ENCODE measurements around the gene PPP1R11.
A peak's percentile ranks its signal among the peaks of the same experiment; 100 is the strongest.
"Not testable (repeated sequence)": the region's sequence is repeated elsewhere in the genome, so short reads cannot be mapped to it uniquely, and the experiment has no call there.

The PPP1R11 gene

DNA sequence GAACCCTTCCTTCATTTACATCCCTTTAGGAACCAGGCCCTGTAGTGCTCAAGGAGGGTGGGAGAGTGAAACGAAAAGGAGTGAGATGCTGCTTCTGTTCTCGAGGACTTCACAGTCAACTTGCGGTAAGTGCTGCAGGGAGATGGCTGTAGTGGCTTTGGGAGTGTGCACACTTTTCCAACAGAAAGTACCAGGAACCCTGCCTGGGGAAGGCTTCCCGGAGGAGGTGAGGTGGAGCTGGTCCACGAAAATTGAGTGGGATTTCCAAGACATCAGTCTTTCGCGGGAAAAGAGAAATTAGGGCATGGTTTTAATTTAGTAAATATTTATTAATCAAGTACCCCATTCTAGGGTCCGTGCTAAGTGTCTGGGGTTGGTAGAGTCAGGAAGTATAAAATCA, 33.2 kb downstream of the PPP1R11 start:
- no peak for DNase-seq

DNA sequence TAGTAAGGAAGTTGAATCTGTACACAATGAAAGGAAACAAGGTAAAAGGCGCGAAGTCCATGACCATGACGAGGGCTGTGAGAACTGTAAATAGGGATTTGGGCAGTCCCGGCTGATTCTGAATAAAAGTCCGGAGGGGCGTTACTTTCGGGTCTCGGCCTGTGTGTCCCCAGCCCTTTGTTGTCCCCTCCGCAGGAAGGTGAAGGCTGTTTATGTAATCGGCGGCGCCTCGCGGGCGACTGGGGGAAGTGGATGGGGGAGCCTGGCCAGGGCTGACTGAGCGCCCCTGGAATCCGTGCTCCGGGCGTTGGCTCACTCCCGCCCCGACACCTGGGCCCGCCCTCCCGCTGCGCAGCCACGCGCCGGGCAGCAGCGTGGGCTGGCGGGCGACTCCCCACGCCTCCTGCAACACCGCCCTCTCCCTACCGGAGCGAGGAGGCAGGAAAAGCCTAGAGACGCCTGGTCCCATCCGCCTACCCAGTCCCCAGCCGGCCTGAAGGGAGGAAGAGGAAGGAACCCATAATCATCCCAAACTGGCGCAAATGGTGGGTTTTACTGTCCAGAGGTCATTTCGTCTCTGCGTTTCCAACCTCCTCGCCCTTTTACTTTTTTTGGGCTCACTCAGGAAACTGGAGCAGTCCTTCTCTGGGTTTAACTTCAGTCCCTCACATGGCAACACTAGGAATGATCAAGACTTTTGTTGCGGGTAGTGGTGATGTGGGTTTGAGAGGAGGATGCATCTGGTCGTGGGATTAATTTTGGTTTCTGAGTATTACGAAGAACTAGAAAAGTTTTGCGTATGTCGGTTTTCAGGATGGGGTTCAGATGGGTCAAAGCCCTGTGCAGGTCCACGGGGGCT, 33.8 kb downstream of the PPP1R11 start:
- no peak for DNase-seq

DNA sequence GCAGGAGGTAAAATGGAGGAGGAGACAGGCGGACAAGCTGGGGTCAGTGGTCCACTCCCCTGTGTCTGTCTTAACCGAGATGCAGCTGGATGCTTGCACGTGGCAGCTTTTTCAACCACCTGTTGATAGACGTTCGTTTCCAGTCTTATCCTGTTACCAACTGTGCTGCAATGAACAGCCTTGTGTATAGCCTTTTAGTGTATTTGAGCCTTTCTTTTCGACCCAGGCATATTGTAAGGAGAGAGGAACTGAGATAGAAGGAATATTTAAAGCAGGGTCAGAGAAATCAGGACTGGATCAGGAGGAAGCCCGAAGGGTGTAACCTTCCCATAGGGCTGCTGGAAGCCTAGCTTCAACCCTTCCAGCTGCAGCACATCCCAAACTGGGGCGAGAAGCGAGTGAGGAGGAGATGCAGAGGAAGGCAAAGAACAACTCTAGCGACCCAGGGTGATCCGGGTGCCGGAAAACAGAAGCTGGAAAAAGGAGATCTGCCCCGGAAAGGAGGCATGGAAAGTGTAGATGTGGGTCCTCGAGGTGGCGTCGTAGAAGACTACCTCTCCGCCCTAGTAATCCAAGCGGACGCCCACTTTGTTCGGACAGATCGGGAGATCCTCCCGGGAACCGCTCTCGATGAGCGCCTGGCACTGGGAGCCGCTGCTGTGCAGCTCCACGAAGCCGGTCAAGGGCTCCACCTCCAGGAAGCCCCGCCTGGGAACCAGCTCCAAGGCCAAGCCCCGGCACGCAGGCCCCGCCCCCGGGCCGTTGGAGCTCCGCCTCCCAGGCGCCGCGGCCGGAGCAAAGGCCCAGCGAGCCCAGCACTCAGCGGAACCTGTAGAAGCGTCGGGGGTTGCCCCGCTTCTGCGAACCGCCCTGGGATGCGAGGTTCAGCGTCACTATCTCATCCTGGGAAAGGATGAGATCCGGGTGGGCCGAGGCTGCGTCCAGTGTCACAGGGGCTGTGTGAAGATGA, 34.7 kb downstream of the PPP1R11 start:
- peak; percentile 74 for DNase-seq

DNA sequence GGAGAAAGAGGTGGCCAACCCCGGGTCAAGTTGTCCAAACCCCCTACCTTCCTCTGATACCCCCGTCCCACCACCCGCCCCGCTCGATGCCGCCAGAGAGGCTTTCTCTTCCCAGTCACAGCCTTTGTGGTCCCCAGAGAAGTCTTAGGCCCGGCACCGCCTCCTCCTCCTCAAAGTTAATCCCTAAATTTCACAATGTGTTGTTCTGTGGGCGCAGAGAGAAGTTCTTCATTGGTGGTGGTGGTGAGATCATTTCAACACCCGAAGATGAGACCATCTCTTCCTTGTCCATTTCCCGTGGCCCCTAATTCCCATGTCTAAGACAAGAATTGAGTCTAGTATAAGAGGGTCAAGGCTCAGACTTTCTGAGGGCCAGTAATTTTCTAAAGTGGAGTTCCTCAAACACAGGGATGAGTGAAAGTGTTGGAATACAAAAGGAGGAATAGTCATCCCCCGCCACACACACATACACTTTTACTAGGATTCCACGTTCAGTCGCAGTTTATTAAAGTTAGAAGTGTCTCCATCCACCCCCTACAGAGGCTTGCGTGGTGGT, 35.5 kb downstream of the PPP1R11 start:
- no peak for DNase-seq

- DNase-seq = peak; percentile 88
Measured at GRCh38 chr6:30102970-30103871, 36.2 kb downstream of the PPP1R11 start.

DNA sequence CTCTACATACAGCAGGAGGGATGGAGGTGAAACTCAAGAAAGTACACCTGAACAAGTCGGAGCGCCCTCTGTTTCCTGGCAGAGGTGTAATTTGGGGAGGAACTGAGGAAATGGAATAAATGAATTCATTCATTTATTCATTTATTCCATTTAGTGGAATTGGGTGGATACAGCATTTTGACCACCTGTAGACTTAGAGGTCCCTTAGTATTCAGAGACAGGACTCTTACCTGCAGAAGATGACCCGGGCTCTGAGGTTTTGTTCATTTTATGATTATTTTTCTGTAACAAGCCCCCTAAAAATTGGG, 36.8 kb downstream of the PPP1R11 start:
- no peak for DNase-seq

GRCh38 chr6:30104661-30105060, 37.7 kb downstream of the PPP1R11 start:
- DNase-seq = no peak

GRCh38 chr6:30111266-30111856, 44.4 kb downstream of the PPP1R11 start:
- no peak for DNase-seq

- no peak for DNase-seq
Measured at GRCh38 chr6:30112402-30112994, 45.5 kb downstream of the PPP1R11 start.

DNA sequence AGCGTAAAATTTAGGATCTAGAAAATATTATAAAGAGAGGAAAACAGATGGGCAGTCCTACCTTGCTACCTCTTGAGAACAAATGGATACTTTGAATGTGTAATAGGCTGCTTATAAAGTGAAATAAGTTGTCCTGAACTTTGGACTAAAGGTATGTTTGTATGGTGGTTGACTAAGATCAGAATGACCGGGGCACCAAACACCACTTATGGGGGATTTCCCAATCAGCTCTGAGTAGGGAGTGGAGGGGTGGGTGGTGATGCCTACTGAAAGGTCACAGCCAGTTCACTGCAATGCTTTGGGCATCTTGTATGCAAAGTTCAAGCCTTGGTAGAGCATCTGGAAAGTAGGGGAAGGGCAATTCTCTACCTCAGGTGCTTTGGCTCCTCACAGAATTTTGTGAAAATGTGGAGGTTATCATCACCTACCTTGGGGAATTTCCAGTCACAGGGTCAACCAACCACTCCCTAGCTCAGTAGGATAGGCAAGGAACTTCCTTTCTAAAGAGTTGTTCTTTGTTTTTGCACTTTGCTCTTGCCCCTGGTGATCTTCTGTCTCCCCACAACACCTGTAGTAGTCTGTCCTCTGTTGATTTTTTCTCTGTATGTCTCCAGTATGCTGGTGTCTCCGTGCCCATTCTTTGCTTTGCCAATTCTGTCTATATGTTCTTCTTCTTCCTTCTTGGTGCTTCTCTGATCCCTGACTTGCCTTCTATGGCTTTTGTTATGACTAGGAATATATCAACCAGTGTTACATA, 46.2 kb downstream of the PPP1R11 start, which contains the start of gene TRIM31:
TSS of gene TRIM31 (minus strand) at position 88 of the 757 bp plus-strand sequence. CDS start 285 bp downstream, outside the sequence.
- DNase-seq = no peak

DNA sequence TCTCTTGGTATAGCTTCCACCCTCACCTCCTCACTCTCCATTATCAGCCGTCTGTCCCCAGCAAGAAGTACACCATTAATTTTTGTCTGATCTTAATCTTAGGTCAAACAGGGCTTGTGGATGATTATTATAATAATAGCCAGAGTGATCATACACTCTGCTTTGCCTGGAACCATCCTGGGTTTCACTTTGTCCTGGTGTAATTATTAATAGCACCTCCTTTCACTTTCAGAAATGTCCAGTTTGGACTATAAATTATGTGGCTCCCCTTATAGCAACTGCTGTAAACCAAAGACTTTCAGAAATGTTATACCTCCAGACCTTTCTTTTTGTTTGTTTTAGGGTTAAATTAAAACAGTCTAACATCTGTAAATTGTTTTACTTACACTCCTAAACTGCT, 46.8 kb downstream of the PPP1R11 start:
- no peak for DNase-seq

DNA sequence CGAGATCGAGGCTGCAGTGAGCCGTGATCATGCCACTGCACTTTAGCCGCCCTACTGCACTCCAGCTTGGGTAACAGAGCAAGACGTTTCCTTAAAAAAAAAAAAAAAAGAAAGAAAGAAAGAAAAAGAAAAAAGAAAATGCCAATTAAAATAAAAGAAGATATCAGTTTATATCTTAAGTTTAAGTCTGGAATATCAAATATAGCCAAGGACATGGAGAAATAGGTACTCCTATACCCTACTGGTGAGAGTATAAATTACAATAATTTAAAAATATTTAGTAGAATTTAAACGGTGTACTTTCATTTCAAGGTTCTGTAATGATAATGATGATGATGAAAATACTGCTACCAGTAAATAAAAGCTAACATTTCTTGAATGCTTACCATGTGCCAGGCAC, 49.7 kb downstream of the PPP1R11 start:
- no peak for DNase-seq

- DNase-seq = not testable (repeated sequence)
Measured at GRCh38 chr6:30118691-30119090, 51.7 kb downstream of the PPP1R11 start.
